ENCODE results near the gene SYTL1. TPM values are rescaled to one million over a fixed set of nuclear protein-coding genes. Genes with fewer than 3 reads are reported as not detected.
A peak's percentile ranks its signal among the peaks of the same experiment; 100 is the strongest.

SYTL1 gene
- total and polyA plus RNA-seq, 3 experiments from 2014 or later: 21.9 to 124 (median 24.2) TPM

DNA sequence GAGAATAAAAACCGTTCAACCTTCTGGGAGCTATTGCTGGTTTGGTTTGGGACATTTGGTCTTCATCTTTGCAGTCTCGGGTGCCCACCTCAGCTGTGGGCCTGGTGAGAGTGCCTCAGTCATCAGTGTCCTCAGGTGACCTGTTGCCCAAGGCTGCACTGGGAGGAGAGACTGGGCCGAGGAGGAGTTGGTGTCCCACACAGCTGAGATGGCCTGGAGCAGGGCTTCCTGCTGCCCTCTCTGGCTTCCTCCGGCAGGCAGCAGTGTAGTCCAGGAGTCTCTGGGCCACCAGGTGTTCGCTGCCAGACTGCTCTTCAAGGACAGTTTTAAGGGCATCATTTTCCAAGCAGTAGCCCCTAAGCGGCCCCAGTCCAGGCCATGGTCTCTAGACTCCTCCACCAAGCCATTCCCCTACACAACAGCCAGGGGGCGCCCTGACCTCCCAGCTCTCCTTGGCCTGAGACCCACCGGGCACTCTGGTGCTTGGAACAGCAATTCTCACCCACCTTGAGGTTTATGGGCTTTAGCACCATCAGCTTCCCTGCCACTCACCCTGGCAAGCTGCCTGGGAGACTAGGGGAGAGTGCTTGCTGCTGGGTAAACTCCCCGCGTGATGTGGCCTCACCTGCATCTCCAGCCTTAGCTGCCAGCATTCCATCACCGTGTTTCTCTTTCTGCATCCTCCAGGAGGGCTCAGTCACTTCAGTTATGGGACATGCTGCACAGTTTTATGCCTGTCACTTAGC is 9.1 kb upstream of the SYTL1 start:
- peak overlapping the region in 1 of 7 donors; percentile 20 for H3K4me3 Mint-ChIP-seq
- Histone ChIP-seq H3K4me3 (ENCODE audit: low read length) (no peak overlapping the region), H3K4me1 (ENCODE audit: insufficient read depth, low read length) (peaks cover 16% of the 10 kb centered on the region), H3K9me3 (ENCODE audit: low read length) (no peaks in the 10 kb centered on the region), H3K27ac (ENCODE audit: low read depth, low read length) (no peak overlapping the region), H3K27me3 (ENCODE audit: insufficient read depth, low read length, poor library complexity, severe bottlenecking) (no peaks in the 10 kb centered on the region), H3K36me3 (ENCODE audit: insufficient read depth, low read length) (peaks cover 45% of the 10 kb centered on the region)
- no peaks in the 10 kb centered on the region for H3K9me3 Mint-ChIP-seq
- peaks cover 27 to 50% (median 30%) of the 10 kb centered on the region in 3 donors for H3K4me1 Mint-ChIP-seq
- H3K27me3 Mint-ChIP-seq: no peaks in the 10 kb centered on the region
- DNase-seq: peak; percentile 46 to 73 (median 59)
- H3K27ac Mint-ChIP-seq: peak overlapping the region in 7 of 8 donors; percentile 9 to 88 (median 71)
- H3K36me3 Mint-ChIP-seq: peaks cover 0 to 88% (median 3%) of the 10 kb centered on the region in 3 donors
- ChIA-PET POLR2A (interaction anchor here (0.7 to 1.7 kb wide), 2 partner anchors 24 to 33 kb away, joined by 3 to 7 read pairs; no protein-coding TSS in a partner anchor), CTCF (interaction anchor here (0.8 to 8.8 kb wide), 20 partner anchors 9 to 231 kb away, joined by 3 to 99 read pairs (median 10); partner anchors contain the start of genes FCN3, MAP3K6, SYTL1 and TMEM222)

DNA sequence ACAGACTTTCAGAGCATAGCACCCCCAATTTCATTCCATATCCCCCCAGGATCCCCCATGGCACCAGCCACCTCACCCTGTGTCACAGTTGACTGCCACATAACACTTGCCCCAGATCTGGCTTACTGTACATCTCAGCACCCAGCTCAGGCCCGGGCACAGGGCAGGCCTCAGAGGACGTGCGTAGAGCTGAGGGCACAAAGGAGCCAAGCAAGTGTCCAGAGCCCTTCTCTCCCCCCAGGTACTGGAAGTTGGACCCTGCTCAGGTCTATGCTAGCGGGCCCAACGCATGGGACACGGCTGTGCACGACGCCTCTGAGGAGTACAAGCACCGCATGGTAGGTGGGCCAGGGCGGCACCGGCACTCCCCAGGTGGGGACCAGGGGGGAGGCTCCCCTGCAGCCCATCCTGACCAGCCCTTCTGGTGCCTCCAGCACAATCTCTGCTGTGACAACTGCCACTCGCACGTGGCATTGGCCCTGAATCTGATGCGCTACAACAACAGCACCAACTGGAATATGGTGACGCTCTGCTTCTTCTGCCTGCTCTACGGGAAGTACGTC is 8.0 kb upstream of the SYTL1 start:
- CTCF ChIA-PET: interaction anchor here (0.6 to 8.8 kb wide), 18 partner anchors 8 to 798 kb away, joined by 3 to 99 read pairs (median 10); partner anchors contain the start of genes SYTL1 and TMEM222
- Mint-ChIP-seq H3K36me3 (peaks cover 0 to 82% (median 3%) of the 10 kb centered on the region in 3 donors), H3K27ac (peak overlapping the region in 2 of 8 donors; percentile 71 to 84)

DNA sequence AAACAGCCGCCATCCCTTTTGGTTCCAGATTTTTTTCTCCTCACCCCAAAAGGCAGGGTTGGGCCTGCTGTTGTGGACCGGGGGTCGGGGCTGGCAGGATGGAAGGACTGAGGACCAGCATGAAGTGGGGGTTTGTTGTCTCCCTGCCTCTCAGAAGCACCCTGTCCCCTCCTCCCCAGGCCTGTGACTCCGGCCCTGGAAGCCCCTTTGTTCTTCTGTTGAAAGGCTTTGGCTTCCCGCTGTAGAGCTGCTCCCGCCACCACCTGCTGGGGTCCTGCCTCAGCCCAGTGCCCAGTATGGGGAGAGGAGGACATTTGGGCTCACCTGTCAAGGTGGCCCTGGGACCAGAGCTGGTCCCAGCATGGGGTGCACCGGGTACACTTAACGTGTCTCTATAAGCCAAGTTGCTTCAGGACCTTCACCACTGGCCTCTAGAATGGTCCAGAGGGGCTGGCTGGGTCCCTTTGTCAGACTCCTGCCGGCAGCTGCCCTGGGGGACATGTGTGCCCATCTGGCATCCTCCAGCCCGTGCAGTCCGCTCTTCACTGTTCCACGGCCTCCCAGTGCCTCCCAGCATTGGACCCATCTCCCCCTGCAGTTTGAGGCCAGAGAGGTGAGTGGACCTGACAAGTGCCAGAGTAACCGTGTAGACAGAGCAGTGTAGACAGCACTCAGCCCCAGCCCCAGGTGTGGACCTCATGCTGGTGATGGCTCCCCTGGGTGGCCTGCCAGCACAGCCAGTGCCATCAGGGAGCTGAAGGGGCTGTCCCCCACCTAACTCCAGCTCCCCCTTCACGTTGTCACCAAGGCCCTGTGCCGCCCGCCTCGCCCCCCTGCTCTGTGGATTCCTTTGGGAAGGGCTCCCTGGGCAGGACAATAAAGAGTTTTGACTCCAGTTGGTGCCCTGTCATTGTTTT is 6.1 kb upstream of the SYTL1 start:
- H3K4me3 Mint-ChIP-seq: no peak overlapping the region
- Histone ChIP-seq H3K36me3 (ENCODE audit: insufficient read depth, low read length) (peaks cover 39% of the 10 kb centered on the region), H3K27me3 (ENCODE audit: insufficient read depth, low read length, poor library complexity, severe bottlenecking) (no peaks in the 10 kb centered on the region), H3K9me3 (ENCODE audit: low read length) (no peaks in the 10 kb centered on the region), H3K4me3 (ENCODE audit: low read length) (no peak overlapping the region), H3K27ac (ENCODE audit: low read depth, low read length) (no peak overlapping the region), H3K4me1 (ENCODE audit: insufficient read depth, low read length) (peaks cover 22% of the 10 kb centered on the region)
- H3K9me3 Mint-ChIP-seq: no peaks in the 10 kb centered on the region
- DNase-seq: peak in 1 of 5 donors; percentile 33
- POLR2A ChIA-PET: no interaction called here
- H3K4me1 Mint-ChIP-seq: peaks cover 23 to 46% (median 28%) of the 10 kb centered on the region in 3 donors
- CTCF ChIA-PET: interaction anchor here (0.9 to 8.8 kb wide), 5 partner anchors 8 to 53 kb away, joined by 3 to 99 read pairs (median 4); no protein-coding TSS in a partner anchor
- H3K36me3 Mint-ChIP-seq: peaks cover 0 to 67% (median 3%) of the 10 kb centered on the region in 3 donors
- H3K27me3 Mint-ChIP-seq: no peaks in the 10 kb centered on the region
- H3K27ac Mint-ChIP-seq: peak overlapping the region in 1 of 8 donors; percentile 69

More for the DNA sequence above, 8.0 kb upstream of the SYTL1 start:
- Histone ChIP-seq H3K27me3 (ENCODE audit: insufficient read depth, low read length, poor library complexity, severe bottlenecking) (no peaks in the 10 kb centered on the region), H3K27ac (ENCODE audit: low read depth, low read length) (no peak overlapping the region), H3K4me1 (ENCODE audit: insufficient read depth, low read length) (peaks cover 16% of the 10 kb centered on the region), H3K4me3 (ENCODE audit: low read length) (no peak overlapping the region), H3K36me3 (ENCODE audit: insufficient read depth, low read length) (peaks cover 39% of the 10 kb centered on the region), H3K9me3 (ENCODE audit: low read length) (no peaks in the 10 kb centered on the region)
- POLR2A ChIA-PET: interaction anchor here (0.7 to 1.7 kb wide), 2 partner anchors 23 to 32 kb away, joined by 3 to 7 read pairs; no protein-coding TSS in a partner anchor
- Mint-ChIP-seq H3K4me3 (no peak overlapping the region), H3K4me1 (peaks cover 17 to 42% (median 19%) of the 10 kb centered on the region in 3 donors), H3K27me3 (no peaks in the 10 kb centered on the region), H3K9me3 (no peaks in the 10 kb centered on the region)
- no peak for DNase-seq

DNA sequence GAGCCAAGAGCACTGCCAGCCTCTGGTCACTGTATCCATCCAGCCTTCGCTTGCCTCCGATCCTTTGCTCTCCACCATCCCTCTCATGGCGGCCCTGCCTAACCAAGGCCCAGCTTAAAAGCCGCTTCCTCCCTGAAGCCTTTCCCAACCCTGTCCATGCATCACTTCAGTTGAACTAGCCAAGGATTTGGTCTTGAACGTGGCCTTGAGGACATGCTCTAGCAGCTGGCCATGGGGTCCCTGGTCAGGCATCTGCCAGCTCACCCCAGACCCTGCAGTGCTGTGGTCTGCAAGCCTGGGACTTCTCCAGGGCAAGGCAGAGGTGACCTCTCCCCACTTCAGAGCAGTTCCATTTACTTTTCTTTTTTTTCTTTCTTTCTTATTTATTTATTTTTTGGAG is 5.1 kb upstream of the SYTL1 start:
- Histone ChIP-seq H3K27me3 (ENCODE audit: insufficient read depth, low read length, poor library complexity, severe bottlenecking) (no peaks in the 10 kb centered on the region), H3K9me3 (ENCODE audit: low read length) (no peaks in the 10 kb centered on the region), H3K36me3 (ENCODE audit: insufficient read depth, low read length) (peaks cover 35% of the 10 kb centered on the region), H3K4me3 (ENCODE audit: low read length) (no peak overlapping the region), H3K4me1 (ENCODE audit: insufficient read depth, low read length) (peaks cover 31% of the 10 kb centered on the region), H3K27ac (ENCODE audit: low read depth, low read length) (no peak overlapping the region)
- Mint-ChIP-seq H3K27me3 (no peaks in the 10 kb centered on the region), H3K4me3 (no peak overlapping the region), H3K27ac (peak overlapping the region in 2 of 8 donors; percentile 61 to 73), H3K9me3 (no peaks in the 10 kb centered on the region), H3K4me1 (peaks cover 32 to 46% (median 38%) of the 10 kb centered on the region in 3 donors), H3K36me3 (peaks cover 0 to 57% (median 3%) of the 10 kb centered on the region in 3 donors)
- POLR2A ChIA-PET: no interaction called here
- CTCF ChIA-PET: interaction anchor here (0.9 to 8.8 kb wide), 5 partner anchors 9 to 52 kb away, joined by 3 to 99 read pairs (median 4); no protein-coding TSS in a partner anchor
- DNase-seq: peak in 1 of 5 donors; percentile 38

DNA sequence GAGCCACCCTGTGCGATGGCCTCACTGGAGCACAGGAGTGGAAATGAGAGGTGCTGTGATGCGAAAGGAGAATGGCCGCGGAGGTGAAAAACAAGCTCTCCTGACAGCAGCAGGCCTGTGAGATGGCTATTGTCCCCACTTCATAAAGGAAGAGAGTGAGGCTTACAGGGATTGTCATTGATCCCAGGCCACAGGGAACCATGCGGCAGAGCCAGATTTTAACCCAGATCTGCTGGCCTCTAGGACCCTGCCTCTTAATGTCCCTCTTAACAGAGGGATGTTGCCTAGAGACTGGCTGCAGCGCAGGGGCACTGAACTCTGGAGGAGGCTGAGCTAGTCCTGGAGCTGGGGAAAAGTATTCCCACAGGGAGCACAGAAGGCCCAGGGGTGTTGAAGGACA is 3.1 kb upstream of the SYTL1 start:
- peak overlapping the region; percentile 8 to 99 (median 82) for H3K27ac Mint-ChIP-seq
- DNase-seq: no peak
- Histone ChIP-seq H3K36me3 (ENCODE audit: insufficient read depth, low read length) (peaks cover 19% of the 10 kb centered on the region), H3K9me3 (ENCODE audit: low read length) (no peaks in the 10 kb centered on the region), H3K4me3 (ENCODE audit: low read length) (no peak overlapping the region), H3K27me3 (ENCODE audit: insufficient read depth, low read length, poor library complexity, severe bottlenecking) (no peaks in the 10 kb centered on the region), H3K27ac (ENCODE audit: low read depth, low read length) (no peak overlapping the region), H3K4me1 (ENCODE audit: insufficient read depth, low read length) (peaks cover 19% of the 10 kb centered on the region)
- POLR2A ChIA-PET: interaction anchor here (0.6 kb wide), 1 partner anchor 10 kb away, joined by 3 read pairs; no protein-coding TSS in a partner anchor
- peak overlapping the region in 3 of 7 donors; percentile 51 to 68 (median 58) for H3K4me3 Mint-ChIP-seq
- H3K9me3 Mint-ChIP-seq: no peaks in the 10 kb centered on the region
- CTCF ChIA-PET: interaction anchor here (1.2 to 9.4 kb wide), 2 partner anchors 18 to 33 kb away, joined by 4 to 115 read pairs; no protein-coding TSS in a partner anchor
- H3K36me3 Mint-ChIP-seq: peaks cover 0 to 54% (median 3%) of the 10 kb centered on the region in 3 donors
- H3K27me3 Mint-ChIP-seq: no peaks in the 10 kb centered on the region
- peaks cover 31 to 46% (median 40%) of the 10 kb centered on the region in 3 donors for H3K4me1 Mint-ChIP-seq

DNA sequence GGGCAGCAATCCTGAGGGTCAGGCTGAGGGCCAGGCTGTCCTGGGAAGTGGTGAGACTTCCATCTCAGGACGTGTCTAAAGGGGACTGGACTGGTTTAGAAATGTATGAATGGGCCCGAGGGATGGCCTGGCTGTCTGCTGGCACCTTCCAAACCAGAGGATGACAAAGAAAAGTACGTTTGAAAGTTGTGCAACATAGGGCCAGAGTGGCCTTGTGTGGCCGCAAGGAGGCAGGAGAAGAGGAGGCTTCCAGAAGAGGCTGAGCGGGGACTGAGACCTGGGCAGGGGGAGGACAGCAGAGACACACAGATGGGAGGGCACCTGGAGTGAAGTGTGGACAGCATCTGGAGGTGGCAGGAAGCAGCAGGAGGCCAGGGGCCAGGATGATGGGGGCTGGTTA is 2.6 kb upstream of the SYTL1 start:
- peaks cover 31 to 50% (median 42%) of the 10 kb centered on the region in 3 donors for H3K4me1 Mint-ChIP-seq
- peak overlapping the region in 5 of 7 donors; percentile 44 to 81 (median 57) for H3K4me3 Mint-ChIP-seq
- peak overlapping the region; percentile 51 to 99 (median 88) for H3K27ac Mint-ChIP-seq
- no peaks in the 10 kb centered on the region for H3K9me3 ChIP-seq (ENCODE audit: low read length)
- peaks cover 24% of the 10 kb centered on the region for H3K4me1 ChIP-seq (ENCODE audit: insufficient read depth, low read length)
- H3K4me3 ChIP-seq (ENCODE audit: low read length): no peak overlapping the region
- H3K36me3 Mint-ChIP-seq: peaks cover 0 to 49% (median 1%) of the 10 kb centered on the region in 3 donors
- H3K9me3 Mint-ChIP-seq: no peaks in the 10 kb centered on the region
- no peaks in the 10 kb centered on the region for H3K27me3 ChIP-seq (ENCODE audit: insufficient read depth, low read length, poor library complexity, severe bottlenecking)
- H3K27ac ChIP-seq (ENCODE audit: low read depth, low read length): no peak overlapping the region
- H3K36me3 ChIP-seq (ENCODE audit: insufficient read depth, low read length): peaks cover 14% of the 10 kb centered on the region
- no peak for DNase-seq
- ChIA-PET CTCF (interaction anchor here (1.2 to 9.4 kb wide), 2 partner anchors 18 to 33 kb away, joined by 4 to 115 read pairs; no protein-coding TSS in a partner anchor), POLR2A (interaction anchor here (1.3 kb wide), 1 partner anchor 16 kb away, joined by 3 read pairs; no protein-coding TSS in a partner anchor)
- H3K27me3 Mint-ChIP-seq: no peaks in the 10 kb centered on the region

DNA sequence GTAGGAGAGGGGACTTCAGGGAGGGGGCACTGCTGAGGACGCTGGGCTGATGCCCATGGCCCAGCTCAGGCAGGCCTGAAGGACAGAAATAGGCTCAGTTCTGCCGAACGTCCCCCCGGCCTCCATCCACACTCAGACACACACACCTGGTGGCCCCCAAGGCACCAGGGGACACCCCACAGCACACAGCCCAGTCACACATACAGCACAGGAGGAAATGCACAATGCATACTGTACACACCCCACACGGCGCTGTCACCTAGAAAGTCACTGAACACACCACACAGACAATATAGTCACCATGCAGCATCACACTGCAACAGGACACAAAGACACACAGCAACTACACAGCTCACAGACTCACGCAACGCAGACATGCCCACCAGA is 562 bp downstream of the SYTL1 start:
- ChIA-PET POLR2A (interaction anchor here (1.3 to 3.8 kb wide), 4 partner anchors 15 to 383 kb away, joined by 4 to 25 read pairs (median 10); partner anchors contain the start of gene FAM76A), CTCF (interaction anchor here (0.9 to 9.4 kb wide), 9 partner anchors 10 to 267 kb away, joined by 3 to 115 read pairs (median 7); partner anchors contain the start of gene MAP3K6)
- Mint-ChIP-seq H3K27ac (peak overlapping the region; percentile 90 to 99 (median 96)), H3K9me3 (no peaks in the 10 kb centered on the region), H3K4me1 (peaks cover 41 to 74% (median 54%) of the 10 kb centered on the region in 3 donors), H3K27me3 (no peaks in the 10 kb centered on the region), H3K36me3 (peaks cover 0 to 42% (median 4%) of the 10 kb centered on the region in 3 donors), H3K4me3 (peak overlapping the region; percentile 92 to 100 (median 96))
- Histone ChIP-seq H3K27me3 (ENCODE audit: insufficient read depth, low read length, poor library complexity, severe bottlenecking) (no peaks in the 10 kb centered on the region), H3K9me3 (ENCODE audit: low read length) (no peaks in the 10 kb centered on the region), H3K4me3 (ENCODE audit: low read length) (peak overlapping the region; percentile 100), H3K4me1 (ENCODE audit: insufficient read depth, low read length) (peaks cover 35% of the 10 kb centered on the region), H3K36me3 (ENCODE audit: insufficient read depth, low read length) (peaks cover 6% of the 10 kb centered on the region), H3K27ac (ENCODE audit: low read depth, low read length) (peak overlapping the region; percentile 85)
- peak in 2 of 5 donors; percentile 31 to 62 for DNase-seq
